Kidney epithelial cell (primary cell): ENCODE results near the gene KCNMB2. TPM values are rescaled to one million over a fixed set of nuclear protein-coding genes. Genes with fewer than 3 reads are reported as not detected.

ENCODE experiments used
- DNase-seq: peaks from one replicate; pipeline ENCODE4 v3.0.0-alpha.2; 2010; ENCODE audit warnings: low read depth
- H3K27me3 ChIP-seq: 2 replicates; pipeline ENCODE4 v1.6.0; 2011; ENCODE audit warnings: low read length; ENCODE audit not compliant: control insufficient read depth, insufficient read depth
- H3K36me3 ChIP-seq: 2 replicates; pipeline ENCODE4 v1.5.1; 2011; ENCODE audit warnings: low read length; ENCODE audit not compliant: control insufficient read depth, insufficient read depth
- H3K4me3 ChIP-seq: 2 replicates; pipeline ENCODE4 v1.5.1; 2011; ENCODE audit warnings: low read depth, mild to moderate bottlenecking, control low read depth, low read length
- CTCF ChIP-seq: IDR thresholded peaks from 2 replicates; pipeline ENCODE4 v1.5.1; 2011; ENCODE audit warnings: mild to moderate bottlenecking, moderate library complexity, low read length, control low read depth, inconsistent platforms; ENCODE audit not compliant: insufficient read depth, poor library complexity, severe bottlenecking
- total RNA-seq: library from RNA; depleted of rRNA; stranded (reverse); fragments of >200 nt; gene quantifications from 2 replicates; pipeline ENCODE4 v1.2.3, GENCODE V29; 2015

Gene KCNMB2
- total RNA-seq, 1 donor from 2014 or later: 3.6 TPM

- Histone ChIP-seq H3K27me3 (no peaks in the 10 kb centered on the region), H3K4me3 (no peak overlapping the region)
Measured at GRCh38 chr3:178673529-178673928, 137.3 kb downstream of the KCNMB2 start.

GRCh38 chr3:178676077-178676476 is 139.8 kb downstream of the KCNMB2 start:
- no peak overlapping the region for H3K4me3 ChIP-seq
- no peak for DNase-seq
- no peaks in the 10 kb centered on the region for H3K27me3 ChIP-seq
- no peaks in the 10 kb centered on the region for H3K36me3 ChIP-seq
- no peak for TF ChIP-seq CTCF

More at GRCh38 chr3:178673529-178673928, 137.3 kb downstream of the KCNMB2 start:
- no peak for DNase-seq
- H3K36me3 ChIP-seq: no peaks in the 10 kb centered on the region
- no peak for TF ChIP-seq CTCF

GRCh38 chr3:178676942-178677790 is 140.9 kb downstream of the KCNMB2 start:
- H3K4me3 ChIP-seq: no peak overlapping the region
- no peak for TF ChIP-seq CTCF
- H3K27me3 ChIP-seq: no peaks in the 10 kb centered on the region
- no peak for DNase-seq
- H3K36me3 ChIP-seq: no peaks in the 10 kb centered on the region

- no peak for TF ChIP-seq CTCF
- no peak for DNase-seq
- no peaks in the 10 kb centered on the region for H3K36me3 ChIP-seq
- H3K4me3 ChIP-seq: no peak overlapping the region
- H3K27me3 ChIP-seq: no peaks in the 10 kb centered on the region
Measured at GRCh38 chr3:178677961-178678360, 141.7 kb downstream of the KCNMB2 start.

- no peak overlapping the region for H3K4me3 ChIP-seq
- H3K27me3 ChIP-seq: no peaks in the 10 kb centered on the region
- H3K36me3 ChIP-seq: no peaks in the 10 kb centered on the region
- no peak for TF ChIP-seq CTCF
- DNase-seq: no peak
Measured at GRCh38 chr3:178680037-178680436, 143.8 kb downstream of the KCNMB2 start.

GRCh38 chr3:178680489-178680888 is 144.3 kb downstream of the KCNMB2 start:
- no peaks in the 10 kb centered on the region for H3K27me3 ChIP-seq
- DNase-seq: no peak
- no peaks in the 10 kb centered on the region for H3K36me3 ChIP-seq
- TF ChIP-seq CTCF: no peak
- H3K4me3 ChIP-seq: no peak overlapping the region
